H1 (cell line): ENCODE data around the gene FXYD7. TPM values are rescaled to one million over a fixed set of nuclear protein-coding genes. Genes with fewer than 3 reads are reported as not detected.

Experiments used
- CTCF ChIA-PET: fragments of 300-600 bp; sonication (Branson Sonifier 250); formaldehyde crosslinking; loops from one replicate; lab custom pipeline; 2021; ENCODE audit not compliant: partially characterized antibody; lab: Charles Lee
- POLR2A ChIA-PET: fragments of 300-600 bp; sonication (Branson Sonifier 250); formaldehyde crosslinking; loops from one replicate; lab custom pipeline; 2021; ENCODE audit warnings: inconsistent platforms; ENCODE audit not compliant: partially characterized antibody; lab: Charles Lee
- DNase-seq, 2 experiments: peaks; one replicate each; pipeline versions ENCODE4 v3.0.0 to v3.0.0-alpha.2; 2010 to 2022; ENCODE audit warnings: low spot score in 2 of 2, low read depth in 1 of 2, mixed read lengths in 1 of 2
- FAIRE-seq: peaks from 2 replicates; lab custom pipeline; 2011; peaks lifted over from hg19 to GRCh38; lab: Jason Lieb, UNC
- H2AFZ ChIP-seq: 2 replicates; pipeline ENCODE4 v1.8.1; 2012; ENCODE audit warnings: low read length, inconsistent platforms
- H2AK5ac ChIP-seq: 2 replicates; pipeline ENCODE4 v1.6.1; 2013; ENCODE audit warnings: low read depth, low read length
- H2BK120ac ChIP-seq: replicated peaks from 2 replicates; pipeline ENCODE3; 2013; ENCODE audit warnings: low read depth, low read length, inconsistent platforms
- H2BK12ac ChIP-seq: 2 replicates; pipeline ENCODE4 v1.6.1; 2013; ENCODE audit warnings: low read depth, low read length
- H2BK15ac ChIP-seq: 2 replicates; pipeline ENCODE4 v1.6.1; 2013; ENCODE audit warnings: low read length
- H2BK20ac ChIP-seq: 2 replicates; pipeline ENCODE4 v1.6.1; 2013; ENCODE audit warnings: low read length
- H2BK5ac ChIP-seq: 2 replicates; pipeline ENCODE4 v1.6.1; 2013; ENCODE audit warnings: low read depth, low read length
- H3K14ac ChIP-seq: 2 replicates; pipeline ENCODE4 v1.6.1; 2013; ENCODE audit warnings: inconsistent platforms; ENCODE audit not compliant: insufficient read length
- H3K18ac ChIP-seq: 2 replicates; pipeline ENCODE4 v1.6.1; 2013; ENCODE audit warnings: low read length; ENCODE audit errors: extremely low read depth
- H3K23ac ChIP-seq: 2 replicates; pipeline ENCODE4 v1.6.1; 2013; ENCODE audit warnings: inconsistent platforms; ENCODE audit not compliant: insufficient read length
- H3K23me2 ChIP-seq: 2 replicates; pipeline ENCODE4 v1.6.1; 2013; ENCODE audit warnings: low read depth, low read length
- H3K27ac ChIP-seq: 2 replicates; pipeline ENCODE4 v1.6.1; 2011; ENCODE audit warnings: low read depth, low read length, inconsistent platforms
- H3K27me3 ChIP-seq, 4 experiments: replicated peaks in 1 of 4; 1 replicate in 1 of 4; 2 replicates in 3 of 4; pipeline versions ENCODE4 v1.6.1 to v1.8.1; 2011 to 2013; ENCODE audit warnings: low read length in 3 of 4, mild to moderate bottlenecking in 3 of 4, inconsistent platforms in 2 of 4, mixed read lengths in 2 of 4, moderate library complexity in 1 of 4; ENCODE audit not compliant: control insufficient read depth in 3 of 4, insufficient read depth in 3 of 4; ENCODE audit errors: extremely low read depth in 1 of 4
- H3K36me3 ChIP-seq, 4 experiments: 2 replicates each; pipeline versions ENCODE4 v1.6.1 to v1.8.1; 2011 to 2013; ENCODE audit warnings: mild to moderate bottlenecking in 4 of 4, low read length in 3 of 4, moderate library complexity in 2 of 4, control low read depth in 1 of 4, inconsistent platforms in 1 of 4; ENCODE audit not compliant: insufficient read depth in 4 of 4, control insufficient read depth in 2 of 4
- H3K4ac ChIP-seq: replicated peaks from 2 replicates; pipeline ENCODE3; 2013; ENCODE audit warnings: low read length, low read depth, mixed read lengths, inconsistent platforms; ENCODE audit not compliant: insufficient read length
- H3K4me1 ChIP-seq, 4 experiments: replicated peaks in 1 of 4; 1 replicate in 1 of 4; 2 replicates in 3 of 4; pipeline versions ENCODE4 v1.6.1 to v1.8.1; 2011 to 2013; ENCODE audit warnings: low read length in 3 of 4, inconsistent platforms in 2 of 4, mixed read lengths in 1 of 4; ENCODE audit not compliant: insufficient read depth in 4 of 4, control insufficient read depth in 3 of 4
- H3K4me2 ChIP-seq, 2 experiments: 2 replicates each; pipeline versions ENCODE4 v1.6.1 to v1.8.1; 2011 to 2013; ENCODE audit warnings: low read depth in 2 of 2, low read length in 2 of 2, control low read depth in 1 of 2, inconsistent platforms in 1 of 2, mild to moderate bottlenecking in 1 of 2; ENCODE audit not compliant: insufficient read depth in 1 of 2
- H3K4me3 ChIP-seq, 4 experiments: fragments of 200-600, 300-600 bp in 1 of 4; sonication (generic), shearing (Covaris generic), sonication (Bioruptor Twin) in 1 of 4; 2 replicates each; pipeline versions ENCODE4 v1.5.1 to v1.8.1; 2011 to 2016; ENCODE audit warnings: low read length in 4 of 4, low read depth in 3 of 4, control low read depth in 2 of 4, inconsistent platforms in 2 of 4, mild to moderate bottlenecking in 2 of 4, mixed read lengths in 1 of 4, moderate library complexity in 1 of 4; ENCODE audit not compliant: insufficient read depth in 2 of 4; ENCODE audit errors: extremely low read depth in 1 of 4
- H3K56ac ChIP-seq: replicated peaks from 2 replicates; pipeline ENCODE3; 2013; ENCODE audit warnings: low read depth, mild to moderate bottlenecking, mixed read lengths, low read length, inconsistent platforms; ENCODE audit not compliant: insufficient read length
- H3K79me1 ChIP-seq: 2 replicates; pipeline ENCODE4 v1.6.1; 2013; ENCODE audit warnings: low read depth, low read length, control low read depth
- H3K79me2 ChIP-seq, 2 experiments: 2 replicates each; pipeline versions ENCODE4 v1.6.1 to v1.8.1; 2012 to 2013; ENCODE audit warnings: low read length in 2 of 2, mild to moderate bottlenecking in 2 of 2, inconsistent platforms in 1 of 2; ENCODE audit not compliant: insufficient read depth in 2 of 2, control insufficient read depth in 1 of 2
- H3K9ac ChIP-seq, 4 experiments: replicated peaks in 1 of 4; 1 replicate in 1 of 4; 2 replicates in 3 of 4; pipeline versions ENCODE4 v1.6.1 to v1.8.1; 2011 to 2013; ENCODE audit warnings: low read depth in 3 of 4, low read length in 3 of 4, control low read depth in 2 of 4, mild to moderate bottlenecking in 2 of 4, moderate library complexity in 2 of 4, inconsistent platforms in 1 of 4; ENCODE audit errors: extremely low read depth in 1 of 4
- H3K9me3 ChIP-seq, 2 experiments: 2 replicates each; pipeline versions ENCODE4 v1.6.1 to v1.8.1; 2012 to 2013; ENCODE audit warnings: mild to moderate bottlenecking in 2 of 2, moderate library complexity in 2 of 2, control low read depth in 1 of 2, inconsistent platforms in 1 of 2, low read depth in 1 of 2, low read length in 1 of 2, mixed read lengths in 1 of 2; ENCODE audit not compliant: insufficient read depth in 2 of 2
- H4K20me1 ChIP-seq, 2 experiments: replicated peaks in 1 of 2; 2 replicates each; pipeline versions ENCODE3 to v1.8.1; 2011 to 2013; ENCODE audit warnings: inconsistent platforms in 2 of 2, low read length in 2 of 2, mild to moderate bottlenecking in 1 of 2; ENCODE audit not compliant: insufficient read depth in 2 of 2, control insufficient read depth in 1 of 2
- H4K5ac ChIP-seq: 2 replicates; pipeline ENCODE4 v1.6.1; 2013; ENCODE audit warnings: low read length, low read depth, mixed read lengths, inconsistent platforms; ENCODE audit not compliant: insufficient read length
- H4K8ac ChIP-seq: 2 replicates; pipeline ENCODE4 v1.8.0; 2013; ENCODE audit warnings: mild to moderate bottlenecking, moderate library complexity, low read length, inconsistent platforms; ENCODE audit not compliant: insufficient read depth; ENCODE audit errors: extremely low read depth
- H4K91ac ChIP-seq: replicated peaks from 2 replicates; pipeline ENCODE3; 2013; ENCODE audit warnings: low read length, mixed read lengths, inconsistent platforms; ENCODE audit not compliant: insufficient read length
- ATF3 ChIP-seq: IDR thresholded peaks from 2 replicates; pipeline ENCODE4 v1.6.1; 2011; ENCODE audit warnings: low read depth, mild to moderate bottlenecking, low read length; ENCODE audit not compliant: insufficient read depth
- BACH1 ChIP-seq: IDR thresholded peaks from 2 replicates; pipeline ENCODE4 v1.6.1; 2012; ENCODE audit warnings: low read length, improper control_type of control experiment
- CHD1 ChIP-seq: IDR thresholded peaks from 2 replicates; pipeline ENCODE4 v1.6.1; 2012; ENCODE audit warnings: low read depth, low read length, improper control_type of control experiment
- CTCF ChIP-seq, 3 experiments: IDR thresholded peaks; 1 replicate in 2 of 3; 2 replicates in 1 of 3; pipeline versions ENCODE4 v1.5.1 to v1.6.1; 2011; ENCODE audit warnings: low read length in 3 of 3, mild to moderate bottlenecking in 3 of 3, inconsistent platforms in 2 of 3, low read depth in 1 of 3, moderate library complexity in 1 of 3; ENCODE audit not compliant: insufficient read depth in 1 of 3; ENCODE audit errors: control extremely low read depth in 1 of 3
- FOSL1 ChIP-seq: IDR thresholded peaks from 2 replicates; pipeline ENCODE4 v1.6.1; 2011; ENCODE audit warnings: mild to moderate bottlenecking, low read depth, low read length, moderate library complexity; ENCODE audit not compliant: insufficient read depth
- PHF8 ChIP-seq: fragments of 200-600 bp; sonication (generic); conservative IDR thresholded peaks from 2 replicates; pipeline ENCODE4 v1.7.1; 2012; ENCODE audit warnings: low read depth, mild to moderate bottlenecking, inconsistent platforms, low read length, moderate library complexity
- POLR2AphosphoS5 ChIP-seq: IDR thresholded peaks from 2 replicates; pipeline ENCODE4 v1.6.1; 2011; ENCODE audit warnings: low read depth, low read length
- RBBP5 ChIP-seq: IDR thresholded peaks from 2 replicates; pipeline ENCODE4 v1.7.1; 2012; ENCODE audit warnings: low read depth, mild to moderate bottlenecking, inconsistent platforms, low read length, moderate library complexity, borderline replicate concordance
- RFX5 ChIP-seq: IDR thresholded peaks from 2 replicates; pipeline ENCODE4 v1.6.1; 2011; ENCODE audit warnings: low read depth, low read length, improper control_type of control experiment, borderline replicate concordance
- RXRA ChIP-seq: IDR thresholded peaks from 2 replicates; pipeline ENCODE4 v1.6.1; 2011; ENCODE audit warnings: low read depth, mild to moderate bottlenecking, low read length, moderate library complexity; ENCODE audit not compliant: insufficient read depth
- SRF ChIP-seq: IDR thresholded peaks from 2 replicates; pipeline ENCODE4 v1.6.1; 2011; ENCODE audit warnings: mild to moderate bottlenecking, low read depth, low read length, moderate library complexity
- WGBS, 2 experiments: shearing (Covaris generic) in 1 of 2; methylation state at CpG; one replicate each; pipeline versions ENCODE4 v1.1.6 to v1.1.7; 2013 to 2015; ENCODE audit warnings: low lambda C conversion rate in 2 of 2, mixed read lengths in 2 of 2, inconsistent platforms in 1 of 2, low coverage in 1 of 2, missing lambda C conversion rate in 1 of 2; ENCODE audit not compliant: insufficient replicate concordance in 2 of 2, insufficient coverage in 1 of 2, insufficient read length in 1 of 2; ENCODE audit errors: extremely low coverage in 1 of 2, missing lambda C conversion rate in 1 of 2; 5-methylcytosine and 5-hydroxymethylcytosine counted together
- polyA plus RNA-seq, 7 experiments: library from polyadenylated mRNA; depleted of rRNA in 3 of 7; stranded (reverse) in 5 of 7; unstranded in 2 of 7; fragments of >200 nt in 5 of 7; fragments of 200-250 nt in 2 of 7; gene quantifications; 1 replicate in 5 of 7; 2 replicates in 1 of 7; 4 replicates in 1 of 7; pipeline versions ENCODE4 v1.2.1 to v1.2.3, GENCODE V29; 2011 to 2013; ENCODE audit warnings: missing spikeins in 2 of 7, mixed read lengths in 2 of 7
- total RNA-seq: library from RNA; stranded (reverse); fragmentation: NEBNext Ultra II Directional; extraction: Animal tissue kit (Norgen Biotek cat#: 25700); gene quantifications from 2 replicates; pipeline ENCODE4 v1.2.1, GENCODE V29; 2021

The FXYD7 gene
- total and polyA plus RNA-seq, 2 of the 8 experiments (the other 6 are each of a cell fraction or from before 2014, with no cell fraction given), result 12.1 to 14.3 TPM

- no peak overlapping the region for H2BK15ac ChIP-seq
- POLR2A ChIA-PET, result interaction anchor here (1.1 to 2.3 kb wide), 6 partner anchors 10 to 75 kb away, joined by 3 to 7 read pairs (median 4); partner anchors contain the start of gene FXYD3
- H4K91ac ChIP-seq, result no peak overlapping the region
- TF ChIP-seq RFX5, result no peak
- no peak for TF ChIP-seq CTCF (IDR thresholded peaks at IDR 0.05; ENCODE audit: control extremely low read depth in 1 of 3, insufficient read depth in 1 of 3, low read depth in 1 of 3, low read length in 3 of 3)
- TF ChIP-seq CHD1, result no peak
- no peak for TF ChIP-seq ATF3
- TF ChIP-seq PHF8, result no peak
- TF ChIP-seq FOSL1, result no peak
- no peak for TF ChIP-seq RXRA
- TF ChIP-seq POLR2AphosphoS5, result no peak
- no peak for TF ChIP-seq BACH1
- no peak for TF ChIP-seq RBBP5
- TF ChIP-seq SRF, result no peak
Observed at GRCh38 chr19:35126624-35126959, 16.5 kb upstream of the FXYD7 start.

More at GRCh38 chr19:35126624-35126959, 16.5 kb upstream of the FXYD7 start:
- FAIRE-seq (no peak), DNase-seq (no peak)
- Histone ChIP-seq H3K4me2 (no peak overlapping the region), H3K56ac (no peak overlapping the region), H3K36me3 (no peaks in the 10 kb centered on the region), H3K9me3 (no peaks in the 10 kb centered on the region), H2BK5ac (no peak overlapping the region), H3K23ac (no peak overlapping the region), H4K20me1 (no peaks in the 10 kb centered on the region), H3K27ac (no peak overlapping the region), H4K8ac (peak overlapping the region; percentile 83), H3K79me1 (no peaks in the 10 kb centered on the region), H3K4me3 (no peak overlapping the region), H4K5ac (no peak overlapping the region), H2BK12ac (no peak overlapping the region), H3K4me1 (peaks cover 2 to 9% (median 6%) of the 10 kb centered on the region in 4 experiments; a peak in 5 of 7 replicates), H2BK120ac (no peak overlapping the region), H2AFZ (no peak overlapping the region; the same call in 1 of the 2 replicates), H3K18ac (peak overlapping the region; percentile 19; the same call in 1 of the 2 replicates), H3K4ac (no peak overlapping the region), H2BK20ac (no peak overlapping the region), H3K27me3 (no peaks in the 10 kb centered on the region; a peak in 1 of 7 replicates), H3K79me2 (no peaks in the 10 kb centered on the region), H3K9ac (no peak overlapping the region), H3K14ac (no peak overlapping the region), H3K23me2 (no peaks in the 10 kb centered on the region), H2AK5ac (0 out of 2 replicates have a peak overlapping the region, but pooled peaks have one; percentile 70)
- 93% methylated on average over 19 of the region's 20 CpGs; no CpG with 5 or more reads in 1 of the 2 experiments for WGBS, 2 experiments
- CTCF ChIA-PET, result interaction anchor here (0.6 to 3.1 kb wide), 4 partner anchors 10 to 743 kb away, joined by 3 to 22 read pairs (median 12); partner anchors contain the start of genes FXYD1 and LGI4
